A549 treated with ZK216348 at 1 μM for 4 hours (cell line): ENCODE measurements around the gene ATE1. TPM values are rescaled to one million over a fixed set of nuclear protein-coding genes. Genes with fewer than 3 reads are reported as not detected.

ENCODE experiments used
- total RNA-seq: library from RNA; stranded (reverse); fragments of 200-300 nt; extraction: Qiagen RNA extraction; gene quantifications from 5 replicates; pipeline ENCODE4 v1.2.3, GENCODE V29; 2022; ENCODE audit warnings: low read depth

Gene ATE1
- total RNA-seq: 14.3 to 22.6 TPM (median 19.9 TPM) in 5 replicates

GRCh38 chr10:121927841-121928527, at the start of gene ATE1:
TSS of gene ATE1 (minus strand) at chr10:121928031. CDS start at chr10:121927949, 82 bp downstream.

GRCh38 chr10:121974535-121975294, 46.9 kb upstream of the ATE1 start, which contains the start of gene NSMCE4A:
TSS of gene NSMCE4A (minus strand) at chr10:121975217. CDS start at chr10:121975165, 52 bp downstream.

Other genes starting within 250 kb of the ATE1 start
- gene NSMCE4A, start 47.2 kb upstream of the ATE1 start, total RNA-seq: 58.5 to 64.4 TPM (median 60.7 TPM) in 5 replicates
- gene TACC2, start 61.1 kb upstream of the ATE1 start, total RNA-seq: 78.9 to 86.3 TPM (median 82.2 TPM) in 5 replicates